IMR-90 (cell line): ENCODE measurements around the gene ZP3. TPM values are rescaled to one million over a fixed set of nuclear protein-coding genes. Genes with fewer than 3 reads are reported as not detected.
"Not testable (repeated sequence)": the region's sequence is repeated elsewhere in the genome, so short reads cannot be mapped to it uniquely, and the experiment has no call there.

Experiments
- ATAC-seq: fragments of 200-7000 bp; cut with Tn5 transposase; 2 replicates; pipeline ENCODE4 v1.9.1; 2020; ENCODE audit warnings: low read depth, mild to moderate bottlenecking, moderate library complexity
- BruUV-seq: library from RNA; stranded (reverse); fragments of 400-500 nt; replicated peaks from 2 replicates; lab custom pipeline; 2021; lab: Mats Ljungman, UMichigan
- CTCF ChIA-PET: fragments of 300-600 bp; formaldehyde crosslinking; extraction: SDS; loops from one replicate; lab custom pipeline; 2021; ENCODE audit warnings: antibody characterized with exemption; lab: Yijun Ruan, JAX
- POLR2A ChIA-PET: fragments of 300-600 bp; sonication (Branson Sonifier 250); formaldehyde crosslinking; loops from one replicate; lab custom pipeline; 2022; ENCODE audit warnings: antibody characterized with exemption; ENCODE audit not compliant: unreplicated experiment; lab: Charles Lee
- DNase-seq: peaks from one replicate; pipeline ENCODE4 v3.0.0; 2013
- H2AFZ ChIP-seq: replicated peaks from 2 replicates; pipeline ENCODE3; 2013; ENCODE audit warnings: low read length, mild to moderate bottlenecking; ENCODE audit not compliant: poor library complexity
- H2AK5ac ChIP-seq: 2 replicates; pipeline ENCODE4 v1.6.1; 2013; ENCODE audit warnings: low read depth, low read length, inconsistent platforms
- H2AK9ac ChIP-seq: replicated peaks from 2 replicates; pipeline ENCODE3; 2013; ENCODE audit warnings: mild to moderate bottlenecking, low read depth, low read length, moderate library complexity; ENCODE audit not compliant: poor library complexity
- H2BK120ac ChIP-seq: 2 replicates; pipeline ENCODE4 v1.6.1; 2013; ENCODE audit warnings: low read depth, low read length, inconsistent platforms
- H2BK15ac ChIP-seq: 3 replicates; pipeline ENCODE4 v1.6.1; 2013; ENCODE audit warnings: low read depth, low read length, inconsistent platforms
- H2BK20ac ChIP-seq: 2 replicates; pipeline ENCODE4 v1.6.1; 2013; ENCODE audit warnings: low read depth, mild to moderate bottlenecking, inconsistent platforms, low read length, moderate library complexity
- H2BK5ac ChIP-seq: 2 replicates; pipeline ENCODE4 v1.6.1; 2013; ENCODE audit warnings: mild to moderate bottlenecking, low read depth, low read length, inconsistent platforms; ENCODE audit not compliant: poor library complexity, severe bottlenecking
- H3K14ac ChIP-seq: replicated peaks from 2 replicates; pipeline ENCODE4 v1.6.1; 2013; ENCODE audit warnings: low read depth, low read length, inconsistent platforms
- H3K18ac ChIP-seq: 2 replicates; pipeline ENCODE4 v1.6.1; 2013; ENCODE audit warnings: low read depth, low read length, control low read depth
- H3K23ac ChIP-seq: 2 replicates; pipeline ENCODE4 v1.6.1; 2013; ENCODE audit warnings: low read depth, low read length, inconsistent platforms
- H3K27ac ChIP-seq: 2 replicates; pipeline ENCODE4 v1.5.1; 2013; ENCODE audit warnings: mild to moderate bottlenecking, control low read depth, low read length; ENCODE audit not compliant: insufficient read depth
- H3K27me3 ChIP-seq: 2 replicates; pipeline ENCODE4 v1.6.1; 2013; ENCODE audit warnings: low read length; ENCODE audit not compliant: control insufficient read depth, insufficient read depth
- H3K36me3 ChIP-seq: 2 replicates; pipeline ENCODE4 v1.6.1; 2013; ENCODE audit warnings: low read length, mixed read lengths; ENCODE audit not compliant: control insufficient read depth, insufficient read depth
- H3K4ac ChIP-seq: 2 replicates; pipeline ENCODE4 v1.6.1; 2013; ENCODE audit warnings: low read depth, low read length, inconsistent platforms
- H3K4me1 ChIP-seq: 2 replicates; pipeline ENCODE4 v1.6.1; 2013; ENCODE audit warnings: low read length, mixed read lengths; ENCODE audit not compliant: control insufficient read depth, insufficient read depth
- H3K4me2 ChIP-seq: 2 replicates; pipeline ENCODE4 v1.6.1; 2013; ENCODE audit warnings: low read depth, mild to moderate bottlenecking, control low read depth, low read length, moderate library complexity
- H3K4me3 ChIP-seq: 2 replicates; pipeline ENCODE4 v1.5.1; 2013; ENCODE audit warnings: low read depth, mild to moderate bottlenecking, control low read depth, low read length, moderate library complexity; ENCODE audit not compliant: insufficient read depth
- H3K56ac ChIP-seq: 2 replicates; pipeline ENCODE4 v1.6.1; 2013; ENCODE audit warnings: low read length, inconsistent platforms; ENCODE audit not compliant: insufficient read depth; ENCODE audit errors: extremely low read depth
- H3K79me1 ChIP-seq, 2 experiments: 2 replicates each; pipeline ENCODE4 v1.6.1; 2013; ENCODE audit warnings: low read length in 2 of 2, inconsistent platforms in 1 of 2, low read depth in 1 of 2
- H3K9ac ChIP-seq: 2 replicates; pipeline ENCODE4 v1.6.1; 2013; ENCODE audit warnings: low read depth, low read length, control low read depth
- H3K9me1 ChIP-seq: 2 replicates; pipeline ENCODE4 v1.6.1; 2013; ENCODE audit warnings: low read length, inconsistent platforms; ENCODE audit not compliant: insufficient read depth
- H3K9me3 ChIP-seq: 2 replicates; pipeline ENCODE4 v1.6.1; 2013; ENCODE audit warnings: low read length; ENCODE audit not compliant: control insufficient read depth, insufficient read depth
- H4K20me1 ChIP-seq: 2 replicates; pipeline ENCODE4 v1.6.1; 2013; ENCODE audit warnings: low read length, inconsistent platforms; ENCODE audit not compliant: insufficient read depth
- H4K5ac ChIP-seq: 2 replicates; pipeline ENCODE4 v1.6.1; 2013; ENCODE audit warnings: mild to moderate bottlenecking, low read depth, low read length, control low read depth
- H4K8ac ChIP-seq, 2 experiments: 2 replicates each; pipeline ENCODE4 v1.6.1; 2013; ENCODE audit warnings: low read depth in 2 of 2, low read length in 2 of 2, control low read depth in 1 of 2, inconsistent platforms in 1 of 2
- H4K91ac ChIP-seq: 2 replicates; pipeline ENCODE4 v1.6.1; 2013; ENCODE audit warnings: low read depth, low read length, inconsistent platforms; ENCODE audit not compliant: insufficient read depth
- CHD1 ChIP-seq: IDR thresholded peaks from 2 replicates; pipeline ENCODE4 v1.6.1; 2012; ENCODE audit warnings: low read depth, low read length, improper control_type of control experiment
- NFE2L2 ChIP-seq: fragments of 150-350 bp; IDR thresholded peaks from 2 replicates; pipeline ENCODE4 v1.6.1; 2016; ENCODE audit warnings: low read depth, mild to moderate bottlenecking, low read length
- POLR2A ChIP-seq: IDR thresholded peaks from 2 replicates; pipeline ENCODE4 v1.6.1; 2012; ENCODE audit warnings: mild to moderate bottlenecking, low read depth, low read length
- WGBS, 2 experiments: methylation state at CpG; one replicate each; pipeline versions ENCODE4 v1.1.5 to v1.1.7; 2013; ENCODE audit warnings: missing lambda C conversion rate in 2 of 2; ENCODE audit not compliant: insufficient read length in 1 of 2; ENCODE audit errors: extremely low coverage in 2 of 2; 5-methylcytosine and 5-hydroxymethylcytosine counted together
- dilution Hi-C: fragments of 300-500 bp; cut with HindIII; formaldehyde crosslinking; loops from one replicate; pipeline ENCODE4 v1.14.3; 2018; ENCODE audit warnings: low sequenced_read_pairs; ENCODE audit not compliant: unreplicated experiment
- in situ Hi-C: fragments of 300-500 bp; cut with MboI; formaldehyde crosslinking; loops from 3 replicates; pipeline ENCODE4 v1.14.3; 2019; ENCODE audit warnings: low sequenced_read_pairs, inconsistent platforms, mixed read lengths
- intact Hi-C: fragments of 100-400 bp; cut with micrococcal nuclease; formaldehyde crosslinking; loops from 2 replicates; pipeline ENCODE4 v1.10.0; 2022
- polyA plus RNA-seq, 3 experiments: library from polyadenylated mRNA; depleted of rRNA; stranded (reverse); fragments of >200 nt; gene quantifications; 2 replicates each; pipeline ENCODE4 v1.2.3, GENCODE V29; 2012; ENCODE audit warnings: low replicate concordance in 1 of 3
- total RNA-seq: library from RNA; depleted of rRNA; stranded (reverse); fragments of >200 nt; gene quantifications from 2 replicates; pipeline ENCODE4 v1.2.3, GENCODE V29; 2012
- TF ChIP-seq, protein P1 (sequence below): fragments of 150-350 bp; IDR thresholded peaks from 2 replicates; pipeline ENCODE4 v1.6.1; 2016; ENCODE audit warnings: low read depth, mild to moderate bottlenecking, low read length, moderate library complexity, borderline replicate concordance

The ZP3 gene
- total and polyA plus RNA-seq, 2 of the 4 experiments (the other 2 are of a cell fraction) = 0.54 to 0.67 TPM

DNA sequence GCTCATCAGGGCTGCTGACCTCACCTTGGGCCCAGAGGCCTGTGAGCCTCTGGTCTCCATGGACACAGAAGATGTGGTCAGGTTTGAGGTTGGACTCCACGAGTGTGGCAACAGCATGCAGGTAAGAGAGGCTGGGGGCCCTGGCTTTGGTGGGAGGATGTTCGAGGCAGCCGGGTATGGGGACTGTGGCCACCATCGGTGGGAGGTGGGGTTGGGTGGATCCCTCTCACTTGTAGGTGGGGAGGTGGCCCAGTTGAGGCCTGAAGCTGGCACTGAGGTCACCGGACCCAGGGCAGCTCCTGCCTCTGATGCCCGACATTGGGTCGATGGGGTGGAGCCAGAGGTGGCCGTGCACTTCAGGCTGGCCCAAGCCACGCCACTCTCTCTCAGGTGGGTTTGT, 406 bp downstream of the ZP3 start:
- in situ Hi-C loops (no loop called here), intact Hi-C loops (no loop called here), dilution Hi-C loops (no loop called here)
- Histone ChIP-seq H4K91ac (no peak overlapping the region), H3K4me1 (peaks cover 11% of the 10 kb centered on the region), H2BK5ac (no peak overlapping the region), H2AK5ac (peak overlapping the region; percentile 8; the same call in 1 of the 2 replicates), H4K20me1 (no peaks in the 10 kb centered on the region), H4K5ac (no peak overlapping the region), H3K56ac (no peak overlapping the region), H4K8ac (no peak overlapping the region), H3K79me1 (no peaks in the 10 kb centered on the region), H3K18ac (no peak overlapping the region), H3K27me3 (no peaks in the 10 kb centered on the region), H3K36me3 (no peaks in the 10 kb centered on the region), H3K9ac (no peak overlapping the region), H3K23ac (no peak overlapping the region), H2BK15ac (no peak overlapping the region), H3K4ac (no peak overlapping the region), H3K27ac (no peak overlapping the region), H3K4me2 (no peak overlapping the region), H2AFZ (no peak overlapping the region), H3K9me1 (peaks cover 9% of the 10 kb centered on the region), H3K14ac (no peak overlapping the region), H2BK20ac (no peak overlapping the region), H2AK9ac (peak overlapping the region; percentile 22), H3K9me3 (no peaks in the 10 kb centered on the region), H3K4me3 (no peak overlapping the region), H2BK120ac (no peak overlapping the region)
- DNase-seq (no peak), ATAC-seq (no peak)
- POLR2A ChIA-PET = interaction anchor here (0.5 kb wide), 1 partner anchor 47 kb away, joined by 4 read pairs; no protein-coding TSS in a partner anchor
- no TSS peak for BruUV-seq
- TF ChIP-seq POLR2A (no peak), CHD1 (no peak), NFE2L2 (no peak)
- TF ChIP-seq, protein P1, sequence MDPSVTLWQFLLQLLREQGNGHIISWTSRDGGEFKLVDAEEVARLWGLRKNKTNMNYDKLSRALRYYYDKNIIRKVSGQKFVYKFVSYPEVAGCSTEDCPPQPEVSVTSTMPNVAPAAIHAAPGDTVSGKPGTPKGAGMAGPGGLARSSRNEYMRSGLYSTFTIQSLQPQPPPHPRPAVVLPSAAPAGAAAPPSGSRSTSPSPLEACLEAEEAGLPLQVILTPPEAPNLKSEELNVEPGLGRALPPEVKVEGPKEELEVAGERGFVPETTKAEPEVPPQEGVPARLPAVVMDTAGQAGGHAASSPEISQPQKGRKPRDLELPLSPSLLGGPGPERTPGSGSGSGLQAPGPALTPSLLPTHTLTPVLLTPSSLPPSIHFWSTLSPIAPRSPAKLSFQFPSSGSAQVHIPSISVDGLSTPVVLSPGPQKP = no peak
- 87% methylated on average over 4 of the region's 9 CpGs; no CpG with 5 or more reads in 1 of the 2 experiments for WGBS, 2 experiments
- CTCF ChIA-PET = no interaction called here

DNA sequence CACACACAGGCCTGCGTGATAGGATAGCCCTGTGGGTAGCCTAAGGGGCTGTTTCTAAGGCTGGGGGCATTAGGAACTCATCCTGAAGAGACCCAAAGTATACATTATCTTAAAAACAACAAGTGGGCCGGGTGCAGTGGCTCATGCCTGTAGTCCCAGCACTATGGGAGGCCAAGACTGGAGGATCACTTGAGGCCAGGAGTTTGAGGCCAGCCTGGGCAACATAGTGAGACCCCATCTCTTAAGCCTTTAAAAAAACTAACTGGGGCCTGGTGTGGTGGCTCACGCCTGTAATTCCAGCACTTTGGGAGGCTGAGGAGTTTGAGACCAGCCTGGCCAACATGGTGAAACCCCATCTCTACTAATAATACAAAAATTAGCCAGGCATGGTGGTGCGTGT, 808 bp downstream of the ZP3 start:
- H3K9me1 ChIP-seq, H3K27me3 ChIP-seq, H2AK5ac ChIP-seq, DNase-seq, H3K4me2 ChIP-seq, H3K36me3 ChIP-seq, H2AK9ac ChIP-seq, ATAC-seq, in situ Hi-C loops, H3K9me3 ChIP-seq, dilution Hi-C loops, H3K4ac ChIP-seq, H3K23ac ChIP-seq, CTCF ChIA-PET, intact Hi-C loops, H2BK120ac ChIP-seq, H4K5ac ChIP-seq, H3K27ac ChIP-seq, H3K9ac ChIP-seq, H3K4me3 ChIP-seq, POLR2A ChIA-PET, H3K18ac ChIP-seq, H2BK15ac ChIP-seq, H4K20me1 ChIP-seq, H2BK20ac ChIP-seq, H4K91ac ChIP-seq, H3K14ac ChIP-seq, BruUV-seq, H2BK5ac ChIP-seq, H3K79me1 ChIP-seq, H2AFZ ChIP-seq, H3K56ac ChIP-seq, H4K8ac ChIP-seq: not testable (repeated sequence)
- H3K4me1 ChIP-seq = peaks cover 11% of the 10 kb centered on the region
- no CpG with 5 or more reads among the region's 4 CpGs for WGBS, 2 experiments
